Measurements from ENCODE around the gene CDC42EP5. TPM values are rescaled to one million over a fixed set of nuclear protein-coding genes. Genes with fewer than 3 reads are reported as not detected.
A peak's percentile ranks its signal among the peaks of the same experiment; 100 is the strongest.

The CDC42EP5 gene
- total RNA-seq, 4 donors from 2014 or later, result 10.8 to 27.1 (median 20.6) TPM

- TF ChIP-seq CTCF (IDR thresholded peaks at IDR 0.05), result no peak
- no peak for TF ChIP-seq POLR2AphosphoS5 (IDR thresholded peaks at IDR 0.05)
- TF ChIP-seq POLR2A (IDR thresholded peaks at IDR 0.05; ENCODE audit: low read depth), result no peak
- TF ChIP-seq EP300 (IDR thresholded peaks at IDR 0.05), result no peak
- peaks cover 12 to 36% (median 22%) of the 10 kb centered on the region in 4 donors for H3K4me1 ChIP-seq
- H3K27me3 ChIP-seq, result peaks cover 0 to 95% (median 26%) of the 10 kb centered on the region in 4 donors
- H3K9me3 ChIP-seq, result no peaks in the 10 kb centered on the region
- H3K4me3 ChIP-seq, result no peak overlapping the region
- 70% methylated on average over 2 of the region's 7 CpGs for WGBS
- no peak for DNase-seq (ENCODE audit: extremely low spot score)
- intact Hi-C loops (cut with DNase I), result no loop called here
- H3K27ac ChIP-seq (replicated peaks in 1 of 4), result peak overlapping the region in 1 of 4 donors; percentile 13
- H3K36me3 ChIP-seq, result no peaks in the 10 kb centered on the region
These were observed 51.6 kb downstream of the CDC42EP5 start for GRCh38 chr19:54421521-54421920.

GRCh38 chr19:54421169-54421516 is 52.0 kb downstream of the CDC42EP5 start:
- WGBS, result 19% methylated on average over 6 of the region's 9 CpGs
- Histone ChIP-seq H3K9me3 (no peaks in the 10 kb centered on the region), H3K4me1 (peaks cover 12 to 36% (median 22%) of the 10 kb centered on the region in 4 donors), H3K27ac (replicated peaks in 1 of 4) (peak overlapping the region in 3 of 4 donors; percentile 13 to 68 (median 55)), H3K27me3 (peaks cover 0 to 95% (median 29%) of the 10 kb centered on the region in 4 donors), H3K36me3 (no peaks in the 10 kb centered on the region), H3K4me3 (peak overlapping the region in 1 of 4 donors; percentile 22)
- intact Hi-C loops (cut with DNase I), result no loop called here
- TF ChIP-seq POLR2AphosphoS5 (IDR thresholded peaks at IDR 0.05) (no peak), EP300 (IDR thresholded peaks at IDR 0.05) (no peak), CTCF (IDR thresholded peaks at IDR 0.05) (no peak), POLR2A (IDR thresholded peaks at IDR 0.05; ENCODE audit: low read depth) (no peak)
- DNase-seq (ENCODE audit: extremely low spot score), result no peak

- 6% methylated on average over 15 of the region's 37 CpGs for WGBS
- H3K4me3 ChIP-seq, result peak overlapping the region; percentile 22 to 42 (median 25)
- no peak for TF ChIP-seq POLR2A (IDR thresholded peaks at IDR 0.05; ENCODE audit: low read depth)
- peak in 1 of 2 donors; percentile 39 for TF ChIP-seq POLR2AphosphoS5 (IDR thresholded peaks at IDR 0.05)
- no peaks in the 10 kb centered on the region for H3K9me3 ChIP-seq
- peak overlapping the region; percentile 32 to 68 (median 49) for H3K27ac ChIP-seq (replicated peaks in 1 of 4)
- intact Hi-C loops (cut with DNase I), result no loop called here
- no peak for DNase-seq (ENCODE audit: extremely low spot score)
- peaks cover 0 to 95% (median 35%) of the 10 kb centered on the region in 4 donors for H3K27me3 ChIP-seq
- H3K4me1 ChIP-seq, result peaks cover 14 to 37% (median 24%) of the 10 kb centered on the region in 4 donors
- no peaks in the 10 kb centered on the region for H3K36me3 ChIP-seq
These were observed 52.5 kb downstream of the CDC42EP5 start for GRCh38 chr19:54420383-54421168.

GRCh38 chr19:54420068-54420382 is 53.1 kb downstream of the CDC42EP5 start:
- H3K27ac ChIP-seq (replicated peaks in 1 of 4), result peak overlapping the region; percentile 40 to 68 (median 49)
- intact Hi-C loops (cut with DNase I), result no loop called here

More at GRCh38 chr19:54420068-54420382, 53.1 kb downstream of the CDC42EP5 start:
- peaks cover 14 to 42% (median 29%) of the 10 kb centered on the region in 4 donors for H3K4me1 ChIP-seq
- no peak for DNase-seq (ENCODE audit: extremely low spot score)
- no peaks in the 10 kb centered on the region for H3K36me3 ChIP-seq
- H3K27me3 ChIP-seq, result peaks cover 0 to 95% (median 41%) of the 10 kb centered on the region in 4 donors
- TF ChIP-seq CTCF (IDR thresholded peaks at IDR 0.05) (no peak), POLR2AphosphoS5 (IDR thresholded peaks at IDR 0.05) (no peak), POLR2A (IDR thresholded peaks at IDR 0.05; ENCODE audit: low read depth) (no peak), EP300 (IDR thresholded peaks at IDR 0.05) (no peak)
- H3K9me3 ChIP-seq, result no peaks in the 10 kb centered on the region
- WGBS, result 25% methylated on average over 10 of the region's 10 CpGs
- H3K4me3 ChIP-seq, result peak overlapping the region in 2 of 4 donors; percentile 22 to 28
